Fibroblast of skin of right quadriceps (primary cell): ENCODE results near the gene CYTH1.

Source experiments
- DNase-seq: peaks from one replicate; pipeline ENCODE4 v3.0.0-alpha.2; 2013

Gene CYTH1

DNA sequence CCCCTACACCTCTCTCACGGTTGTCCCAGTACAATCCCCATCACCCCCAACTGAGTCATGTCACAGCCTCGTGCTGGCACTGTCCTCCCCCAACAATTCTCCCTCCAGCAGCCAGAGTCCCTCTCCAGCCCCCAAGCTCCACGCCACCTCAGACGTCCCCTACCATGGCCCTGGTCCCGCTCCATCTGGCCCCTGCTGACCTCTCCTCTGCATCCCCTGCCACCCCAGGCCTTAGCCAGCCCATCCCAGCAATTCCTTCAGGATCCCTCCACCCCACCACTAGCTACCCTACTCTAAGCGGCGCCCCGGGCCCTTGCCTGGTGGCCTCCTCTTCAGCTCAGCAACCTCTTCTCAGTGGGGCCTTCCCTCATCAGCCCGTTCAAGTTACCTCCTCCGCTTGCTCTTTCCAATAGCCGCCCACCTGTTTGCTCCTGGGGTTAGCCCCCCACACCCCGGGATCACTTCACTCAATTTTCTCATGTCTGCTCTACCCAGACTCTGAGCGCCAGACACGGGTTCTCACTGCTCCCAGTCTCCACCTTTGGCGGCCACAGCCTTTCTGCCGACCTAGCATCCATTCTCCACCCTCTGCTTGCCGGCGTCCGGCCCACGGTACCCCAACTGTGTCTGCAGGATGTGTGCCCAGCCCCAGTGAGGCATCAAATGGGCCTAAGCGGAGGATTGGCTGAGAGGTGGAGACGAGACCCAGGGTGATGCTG is 112.7 kb downstream of the CYTH1 start:
- DNase-seq, result no peak

DNA sequence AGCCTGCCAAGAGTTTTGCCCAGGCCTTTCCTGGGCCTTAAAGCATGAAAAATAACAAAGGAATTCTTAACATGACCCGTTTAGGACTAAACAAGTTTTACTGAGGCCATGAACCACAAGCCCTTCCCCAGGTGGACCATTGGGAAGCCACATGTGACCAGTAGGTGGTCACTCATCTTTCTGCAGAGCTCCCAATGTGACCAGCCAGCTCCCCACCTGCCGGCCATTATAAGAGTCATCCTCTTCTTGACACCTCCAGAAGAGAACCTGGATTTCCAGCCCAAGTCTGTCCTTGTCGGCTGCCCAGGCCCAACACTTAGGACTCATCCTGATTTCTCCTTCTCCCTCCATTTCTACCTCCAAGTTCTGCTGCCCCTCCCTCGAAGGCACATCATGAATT is 113.2 kb downstream of the CYTH1 start:
- no peak for DNase-seq

DNA sequence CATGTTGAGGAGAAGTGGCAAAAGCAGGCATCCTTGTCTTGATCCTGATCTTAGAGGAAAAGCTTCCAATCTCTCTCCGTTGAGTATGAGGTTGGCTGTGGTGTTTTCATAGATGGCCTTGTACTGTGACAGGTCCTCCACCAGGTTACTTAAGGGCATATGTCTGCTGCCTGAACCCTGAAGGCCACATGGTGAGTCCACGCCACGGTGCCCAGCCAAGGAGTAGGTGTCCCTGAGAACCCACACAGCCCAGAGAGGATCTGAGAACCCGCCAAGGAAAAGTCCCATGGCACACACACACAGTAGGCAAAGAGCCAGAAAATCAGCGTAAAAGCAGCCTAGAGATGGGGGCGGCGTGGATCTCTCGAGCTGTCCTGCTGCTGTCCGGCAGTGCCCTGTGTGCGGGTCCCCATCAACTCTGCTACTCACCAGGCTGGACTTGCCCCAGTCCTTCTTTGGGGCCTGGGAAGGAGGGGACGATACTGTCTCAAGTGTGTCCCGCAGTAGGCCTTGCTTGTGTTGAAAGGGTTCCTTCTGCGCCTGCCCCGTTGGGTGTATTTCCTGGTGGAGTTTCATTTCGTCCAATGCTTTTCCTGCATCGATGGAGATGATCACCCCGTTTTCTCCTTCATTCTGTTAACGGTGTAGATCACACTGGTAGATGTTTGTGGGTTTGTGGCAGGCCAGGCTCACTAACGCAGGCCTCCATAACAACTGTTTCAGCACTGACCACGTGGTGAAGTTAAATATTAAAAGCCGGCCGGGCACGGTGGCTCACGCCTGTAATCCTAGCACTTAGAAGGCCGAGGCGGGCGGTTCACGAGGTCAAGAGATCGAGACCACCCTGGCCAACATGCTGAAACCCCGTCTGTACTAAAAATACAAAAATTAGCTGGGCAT is 114.1 kb downstream of the CYTH1 start:
- no peak for DNase-seq

- DNase-seq, result no peak
These were observed 115.0 kb downstream of the CYTH1 start for GRCh38 chr17:78667091-78667490.

DNA sequence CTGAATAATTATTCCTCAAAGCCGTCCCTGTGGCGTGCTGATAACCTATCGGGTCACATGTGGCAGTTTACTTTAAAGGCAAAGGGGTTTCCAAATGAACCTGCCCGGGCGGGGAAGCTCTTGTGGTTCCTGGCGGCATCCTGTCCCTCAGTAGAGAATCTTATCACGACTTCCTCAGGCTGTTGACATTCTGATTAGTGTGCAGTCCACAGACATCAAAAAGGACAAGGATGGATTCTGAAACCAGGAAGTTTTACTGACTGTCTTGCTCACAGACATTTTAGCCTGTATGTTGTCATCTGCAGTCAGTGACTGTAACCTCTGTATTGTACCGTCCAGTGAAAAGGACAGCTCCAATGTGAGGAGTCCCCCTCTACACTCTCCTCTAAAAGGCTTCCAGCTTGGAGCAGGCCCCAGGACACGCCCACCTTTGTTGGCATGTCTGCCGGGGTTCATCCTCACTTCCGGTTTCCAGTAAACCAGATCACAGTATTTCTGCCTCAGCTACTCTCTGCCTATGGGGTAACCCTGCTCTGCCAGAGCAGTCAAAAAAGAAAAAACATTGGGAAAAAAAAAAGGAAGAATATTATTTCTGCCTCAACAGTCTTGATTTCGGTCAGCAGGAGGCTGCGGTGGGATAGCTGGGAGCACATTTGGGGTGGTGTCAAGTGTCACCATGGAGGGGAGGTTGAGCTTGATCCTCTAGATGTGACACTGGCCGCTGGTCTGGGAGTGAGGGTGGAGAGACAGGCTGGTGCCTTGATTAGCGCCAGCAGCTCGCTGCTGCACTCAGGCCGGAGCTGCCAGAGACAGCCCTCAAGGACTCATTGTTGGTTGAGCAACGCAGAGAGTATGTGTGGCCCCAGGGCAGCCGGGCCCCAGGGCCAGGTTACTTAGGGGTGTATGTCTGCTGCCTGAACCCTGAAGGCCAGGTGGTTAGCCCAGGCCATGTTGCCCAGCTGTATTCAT is 115.8 kb downstream of the CYTH1 start:
- peak; percentile 12 for DNase-seq

- no peak for DNase-seq
These were observed 116.6 kb downstream of the CYTH1 start for GRCh38 chr17:78665387-78665951.

DNA sequence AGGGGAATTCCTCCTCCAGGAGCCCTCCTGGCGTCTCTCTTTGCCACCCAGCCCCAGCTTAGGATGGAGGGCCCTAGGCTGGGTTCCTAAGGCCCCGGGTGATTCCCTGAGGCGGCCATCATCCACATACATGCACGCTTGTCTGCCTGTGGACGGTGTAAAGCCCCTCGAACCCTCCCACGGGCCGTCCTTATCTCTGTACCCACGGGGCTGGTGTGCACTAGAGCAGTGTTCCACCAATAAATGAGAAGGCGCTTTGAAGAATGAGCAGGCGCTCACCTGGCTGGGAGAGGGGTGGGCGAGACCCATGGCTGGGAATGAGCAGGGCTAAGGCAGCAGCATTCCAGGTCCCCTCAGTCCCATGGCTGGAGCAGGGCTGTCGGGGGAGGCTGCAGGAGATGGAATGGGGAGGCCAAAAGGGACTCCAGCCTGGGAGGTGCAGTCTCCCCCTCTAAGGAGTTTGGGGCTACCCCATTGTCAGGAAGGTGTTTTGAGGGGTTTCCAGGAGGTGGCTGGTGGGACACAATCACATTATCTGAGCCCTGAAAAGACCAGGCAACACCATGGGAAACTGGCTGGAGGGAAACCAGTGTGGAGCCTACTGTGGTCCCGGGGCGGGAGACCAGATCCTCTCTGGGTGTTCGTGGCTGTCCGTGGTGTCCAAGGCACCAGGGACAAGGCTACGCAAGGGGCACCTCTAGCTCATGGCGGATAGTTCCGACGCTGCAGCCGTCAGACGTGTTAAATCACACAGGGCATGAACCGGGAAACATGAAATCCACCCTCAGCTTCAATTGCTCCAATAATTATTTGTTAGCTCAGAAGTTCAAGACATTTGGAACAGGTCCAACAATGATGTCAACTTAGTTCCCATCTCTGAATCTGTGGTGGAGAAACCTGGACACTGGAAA is 117.3 kb downstream of the CYTH1 start:
- DNase-seq, result peak; percentile 17

GRCh38 chr17:78661093-78661770 is 120.8 kb downstream of the CYTH1 start:
- DNase-seq, result no peak

- DNase-seq, result no peak
These were observed 122.5 kb downstream of the CYTH1 start for GRCh38 chr17:78659546-78659945.

- DNase-seq, result peak; percentile 70
These were observed 123.7 kb downstream of the CYTH1 start for GRCh38 chr17:78658281-78658785.

DNA sequence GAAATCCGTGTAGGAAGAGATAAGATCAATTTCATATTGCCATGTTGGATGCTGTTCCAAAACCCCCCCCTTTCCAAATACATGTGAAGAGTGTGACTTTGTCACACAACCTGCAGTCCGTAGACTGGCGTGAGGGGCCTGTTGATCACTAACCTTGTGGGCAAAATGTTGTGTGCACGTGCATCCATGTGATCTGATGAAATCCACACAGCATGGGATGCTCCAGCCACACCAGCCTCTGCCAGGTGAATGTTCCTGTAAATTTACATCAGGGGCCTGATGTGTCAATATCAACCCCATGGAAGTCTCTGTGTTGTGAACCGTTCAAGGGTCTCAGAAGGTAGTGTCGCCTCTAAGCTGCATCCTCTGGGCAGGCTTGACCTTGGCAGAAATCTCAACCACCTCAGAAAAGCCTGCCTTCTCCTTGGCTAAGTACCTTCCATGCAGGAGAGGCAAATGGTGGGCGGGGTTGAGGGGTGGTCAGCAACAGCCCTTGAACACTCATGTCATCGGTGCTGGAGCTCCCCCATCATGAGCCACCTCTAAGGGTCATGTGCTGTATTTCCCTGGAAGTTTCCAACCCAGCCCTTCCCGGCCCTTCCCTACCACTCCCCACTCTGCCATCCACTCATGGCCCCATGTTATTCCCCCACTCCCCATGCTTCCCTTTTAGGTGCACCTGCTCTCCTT is 126.7 kb downstream of the CYTH1 start:
- no peak for DNase-seq

GRCh38 chr17:78654325-78654724 is 127.7 kb downstream of the CYTH1 start:
- DNase-seq, result no peak

DNA sequence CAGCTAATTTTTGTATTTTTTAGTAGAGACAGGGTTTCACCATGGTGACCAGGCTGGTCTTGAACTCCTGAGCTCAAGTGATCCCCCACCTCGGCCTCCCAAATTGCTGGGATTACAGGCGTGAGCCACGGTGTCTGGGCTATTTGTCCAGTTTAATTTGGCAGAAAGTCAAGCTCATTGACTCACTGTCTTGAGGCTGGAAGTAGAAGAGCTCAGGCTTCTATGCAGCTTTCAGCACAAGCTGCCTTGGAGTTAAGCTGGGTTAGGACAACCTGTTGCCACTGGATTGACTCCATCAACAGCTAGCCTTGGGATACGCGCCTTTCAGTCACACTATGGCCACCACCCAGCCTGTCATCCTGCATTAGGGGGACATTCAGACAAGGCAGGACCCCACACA is 128.7 kb downstream of the CYTH1 start:
- DNase-seq, result no peak

DNA sequence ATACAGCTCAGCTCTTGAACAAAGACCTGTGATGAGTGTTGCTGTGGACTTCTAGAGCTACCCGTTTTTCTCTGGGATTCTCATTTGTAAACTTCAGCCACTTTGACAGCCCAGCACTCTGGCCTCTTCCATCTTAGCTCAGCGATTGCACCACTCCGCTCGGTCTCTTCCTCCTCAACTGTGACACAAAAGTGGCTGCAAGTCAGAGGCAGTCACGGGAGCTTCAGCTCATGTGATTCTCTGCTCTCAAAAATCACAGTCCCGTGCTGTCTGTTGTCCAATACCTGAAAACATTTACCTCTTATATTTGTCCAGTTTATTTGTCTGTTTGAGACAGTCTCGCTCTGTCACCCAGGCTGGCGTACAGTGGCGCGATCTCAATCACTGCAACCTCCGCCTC is 129.2 kb downstream of the CYTH1 start:
- no peak for DNase-seq

DNA sequence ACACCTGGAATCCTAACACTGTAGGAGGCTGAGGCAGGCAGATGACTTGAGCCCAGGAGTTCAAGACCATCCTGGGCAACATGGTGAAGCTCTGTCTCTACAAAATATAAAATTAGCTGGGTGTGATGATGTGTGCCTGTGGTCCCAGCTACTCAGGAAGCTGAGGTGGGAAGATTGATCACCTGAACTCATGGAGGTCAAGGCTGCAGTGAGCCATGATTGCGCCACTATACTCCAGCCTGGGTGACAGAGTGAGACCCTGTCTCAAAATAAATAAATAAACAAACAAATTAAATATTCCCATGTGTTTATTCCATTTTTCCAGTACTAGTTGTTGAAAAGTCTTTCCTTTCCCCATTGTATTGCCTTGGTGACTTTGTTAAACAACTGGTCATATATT is 130.0 kb downstream of the CYTH1 start:
- DNase-seq, result no peak

DNA sequence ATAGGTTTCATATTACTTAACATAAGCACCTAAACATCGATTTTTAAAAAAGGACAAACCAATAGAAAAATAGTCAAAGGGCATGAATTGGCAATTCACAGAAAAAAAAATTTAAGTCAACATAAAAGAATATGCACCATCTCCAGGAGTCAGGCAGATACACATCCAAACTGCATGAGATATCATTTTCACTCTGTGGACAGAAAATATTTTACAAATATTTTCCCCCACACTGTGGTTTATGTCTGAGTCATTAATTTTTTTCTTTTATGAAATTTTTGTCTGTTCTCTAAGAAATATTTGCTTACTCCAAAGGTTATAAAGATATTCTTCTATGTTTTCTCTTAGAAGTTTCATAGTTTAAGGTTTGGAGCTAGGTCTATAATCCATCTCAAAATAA is 130.5 kb downstream of the CYTH1 start:
- peak; percentile 17 for DNase-seq

GRCh38 chr17:78650093-78650715 is 131.9 kb downstream of the CYTH1 start:
- DNase-seq, result no peak

DNA sequence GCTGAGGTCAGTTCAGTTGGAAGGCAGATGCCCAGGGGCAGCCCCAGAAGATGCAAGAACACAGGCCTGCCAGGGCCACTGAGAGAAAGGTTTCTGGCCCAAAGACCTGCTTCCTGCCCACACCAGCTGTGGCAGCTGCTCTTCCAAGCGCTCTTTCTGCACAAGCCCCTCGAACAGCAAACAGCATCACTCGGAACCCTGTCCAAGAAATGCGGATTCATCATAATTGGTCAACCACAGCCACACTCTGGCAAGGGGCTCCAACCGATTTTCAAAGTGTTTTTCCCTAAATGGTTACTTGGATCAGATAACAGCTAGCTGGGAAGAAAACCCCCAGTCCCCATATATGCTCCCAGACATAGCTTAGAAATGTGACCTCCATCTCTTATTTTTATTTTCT is 133.8 kb downstream of the CYTH1 start:
- no peak for DNase-seq

DNA sequence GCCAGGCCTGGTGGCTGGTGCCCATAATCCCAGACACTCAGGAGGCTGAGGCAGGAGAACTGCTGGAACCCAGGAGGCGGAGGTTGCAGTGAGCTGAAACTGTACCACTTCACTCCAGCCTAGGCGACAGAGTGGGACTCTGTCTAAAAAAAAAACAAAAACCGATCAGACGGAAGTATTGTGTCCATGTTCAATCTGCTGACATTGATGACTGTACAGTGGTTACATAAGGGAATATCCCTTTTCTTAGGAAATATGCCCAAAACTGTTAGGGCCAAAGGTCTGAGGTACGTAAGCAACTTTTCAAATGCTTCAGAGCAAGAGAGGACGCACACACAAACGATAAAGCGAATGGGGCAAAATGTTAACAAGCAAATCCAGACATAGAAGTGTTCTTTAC is 135.0 kb downstream of the CYTH1 start:
- no peak for DNase-seq
